IMR-90 (cell line): Measurements from ENCODE around the gene ZGLP1. TPM values are rescaled to one million over a fixed set of nuclear protein-coding genes. Genes with fewer than 3 reads are reported as not detected.

Source experiments
- ATAC-seq: fragments of 200-7000 bp; cut with Tn5 transposase; 2 replicates; pipeline ENCODE4 v1.9.1; 2020; ENCODE audit warnings: low read depth, mild to moderate bottlenecking, moderate library complexity
- BruUV-seq: library from RNA; stranded (reverse); fragments of 400-500 nt; replicated peaks from 2 replicates; lab custom pipeline; 2021; lab: Mats Ljungman, UMichigan
- CTCF ChIA-PET: fragments of 300-600 bp; formaldehyde crosslinking; extraction: SDS; loops from one replicate; lab custom pipeline; 2021; ENCODE audit warnings: antibody characterized with exemption; lab: Yijun Ruan, JAX
- POLR2A ChIA-PET: fragments of 300-600 bp; sonication (Branson Sonifier 250); formaldehyde crosslinking; loops from one replicate; lab custom pipeline; 2022; ENCODE audit warnings: antibody characterized with exemption; ENCODE audit not compliant: unreplicated experiment; lab: Charles Lee
- DNase-seq: peaks from one replicate; pipeline ENCODE4 v3.0.0; 2013
- H2AFZ ChIP-seq: replicated peaks from 2 replicates; pipeline ENCODE3; 2013; ENCODE audit warnings: low read length, mild to moderate bottlenecking; ENCODE audit not compliant: poor library complexity
- H2AK5ac ChIP-seq: 2 replicates; pipeline ENCODE4 v1.6.1; 2013; ENCODE audit warnings: low read depth, low read length, inconsistent platforms
- H2AK9ac ChIP-seq: replicated peaks from 2 replicates; pipeline ENCODE3; 2013; ENCODE audit warnings: mild to moderate bottlenecking, low read depth, low read length, moderate library complexity; ENCODE audit not compliant: poor library complexity
- H2BK120ac ChIP-seq: 2 replicates; pipeline ENCODE4 v1.6.1; 2013; ENCODE audit warnings: low read depth, low read length, inconsistent platforms
- H2BK15ac ChIP-seq: 3 replicates; pipeline ENCODE4 v1.6.1; 2013; ENCODE audit warnings: low read depth, low read length, inconsistent platforms
- H2BK20ac ChIP-seq: 2 replicates; pipeline ENCODE4 v1.6.1; 2013; ENCODE audit warnings: low read depth, mild to moderate bottlenecking, inconsistent platforms, low read length, moderate library complexity
- H2BK5ac ChIP-seq: 2 replicates; pipeline ENCODE4 v1.6.1; 2013; ENCODE audit warnings: mild to moderate bottlenecking, low read depth, low read length, inconsistent platforms; ENCODE audit not compliant: poor library complexity, severe bottlenecking
- H3K14ac ChIP-seq: replicated peaks from 2 replicates; pipeline ENCODE4 v1.6.1; 2013; ENCODE audit warnings: low read depth, low read length, inconsistent platforms
- H3K18ac ChIP-seq: 2 replicates; pipeline ENCODE4 v1.6.1; 2013; ENCODE audit warnings: low read depth, low read length, control low read depth
- H3K23ac ChIP-seq: 2 replicates; pipeline ENCODE4 v1.6.1; 2013; ENCODE audit warnings: low read depth, low read length, inconsistent platforms
- H3K27ac ChIP-seq: 2 replicates; pipeline ENCODE4 v1.5.1; 2013; ENCODE audit warnings: mild to moderate bottlenecking, control low read depth, low read length; ENCODE audit not compliant: insufficient read depth
- H3K27me3 ChIP-seq: 2 replicates; pipeline ENCODE4 v1.6.1; 2013; ENCODE audit warnings: low read length; ENCODE audit not compliant: control insufficient read depth, insufficient read depth
- H3K36me3 ChIP-seq: 2 replicates; pipeline ENCODE4 v1.6.1; 2013; ENCODE audit warnings: low read length, mixed read lengths; ENCODE audit not compliant: control insufficient read depth, insufficient read depth
- H3K4ac ChIP-seq: 2 replicates; pipeline ENCODE4 v1.6.1; 2013; ENCODE audit warnings: low read depth, low read length, inconsistent platforms
- H3K4me1 ChIP-seq: 2 replicates; pipeline ENCODE4 v1.6.1; 2013; ENCODE audit warnings: low read length, mixed read lengths; ENCODE audit not compliant: control insufficient read depth, insufficient read depth
- H3K4me2 ChIP-seq: 2 replicates; pipeline ENCODE4 v1.6.1; 2013; ENCODE audit warnings: low read depth, mild to moderate bottlenecking, control low read depth, low read length, moderate library complexity
- H3K4me3 ChIP-seq: 2 replicates; pipeline ENCODE4 v1.5.1; 2013; ENCODE audit warnings: low read depth, mild to moderate bottlenecking, control low read depth, low read length, moderate library complexity; ENCODE audit not compliant: insufficient read depth
- H3K56ac ChIP-seq: 2 replicates; pipeline ENCODE4 v1.6.1; 2013; ENCODE audit warnings: low read length, inconsistent platforms; ENCODE audit not compliant: insufficient read depth; ENCODE audit errors: extremely low read depth
- H3K79me1 ChIP-seq, 2 experiments: 2 replicates each; pipeline ENCODE4 v1.6.1; 2013; ENCODE audit warnings: low read length in 2 of 2, inconsistent platforms in 1 of 2, low read depth in 1 of 2
- H3K9ac ChIP-seq: 2 replicates; pipeline ENCODE4 v1.6.1; 2013; ENCODE audit warnings: low read depth, low read length, control low read depth
- H3K9me1 ChIP-seq: 2 replicates; pipeline ENCODE4 v1.6.1; 2013; ENCODE audit warnings: low read length, inconsistent platforms; ENCODE audit not compliant: insufficient read depth
- H3K9me3 ChIP-seq: 2 replicates; pipeline ENCODE4 v1.6.1; 2013; ENCODE audit warnings: low read length; ENCODE audit not compliant: control insufficient read depth, insufficient read depth
- H4K20me1 ChIP-seq: 2 replicates; pipeline ENCODE4 v1.6.1; 2013; ENCODE audit warnings: low read length, inconsistent platforms; ENCODE audit not compliant: insufficient read depth
- H4K5ac ChIP-seq: 2 replicates; pipeline ENCODE4 v1.6.1; 2013; ENCODE audit warnings: mild to moderate bottlenecking, low read depth, low read length, control low read depth
- H4K8ac ChIP-seq, 2 experiments: 2 replicates each; pipeline ENCODE4 v1.6.1; 2013; ENCODE audit warnings: low read depth in 2 of 2, low read length in 2 of 2, control low read depth in 1 of 2, inconsistent platforms in 1 of 2
- H4K91ac ChIP-seq: 2 replicates; pipeline ENCODE4 v1.6.1; 2013; ENCODE audit warnings: low read depth, low read length, inconsistent platforms; ENCODE audit not compliant: insufficient read depth
- BHLHE40 ChIP-seq: fragments of 150-350 bp; IDR thresholded peaks from 2 replicates; pipeline ENCODE4 v1.6.1; 2016; ENCODE audit warnings: mild to moderate bottlenecking, low read depth, low read length
- CEBPB ChIP-seq: IDR thresholded peaks from 2 replicates; pipeline ENCODE4 v1.6.1; 2012; ENCODE audit warnings: low read depth, low read length, improper control_type of control experiment
- CHD1 ChIP-seq: IDR thresholded peaks from 2 replicates; pipeline ENCODE4 v1.6.1; 2012; ENCODE audit warnings: low read depth, low read length, improper control_type of control experiment
- MAFK ChIP-seq: IDR thresholded peaks from 2 replicates; pipeline ENCODE4 v1.6.1; 2012; ENCODE audit warnings: low read depth, low read length, improper control_type of control experiment
- MAZ ChIP-seq: IDR thresholded peaks from 2 replicates; pipeline ENCODE4 v1.6.1; 2012; ENCODE audit warnings: low read depth, mild to moderate bottlenecking, low read length, improper control_type of control experiment, moderate library complexity, borderline replicate concordance
- MXI1 ChIP-seq: IDR thresholded peaks from 2 replicates; pipeline ENCODE4 v1.6.1; 2012; ENCODE audit warnings: low read depth, mild to moderate bottlenecking, low read length, moderate library complexity, borderline replicate concordance
- POLR2A ChIP-seq: IDR thresholded peaks from 2 replicates; pipeline ENCODE4 v1.6.1; 2012; ENCODE audit warnings: mild to moderate bottlenecking, low read depth, low read length
- RAD21 ChIP-seq: IDR thresholded peaks from 2 replicates; pipeline ENCODE4 v1.6.1; 2012; ENCODE audit warnings: low read length, improper control_type of control experiment
- RCOR1 ChIP-seq: IDR thresholded peaks from 2 replicates; pipeline ENCODE4 v1.6.1; 2012; ENCODE audit warnings: mild to moderate bottlenecking, low read length, improper control_type of control experiment; ENCODE audit not compliant: insufficient replicate concordance
- RFX5 ChIP-seq: IDR thresholded peaks from 2 replicates; pipeline ENCODE4 v1.8.0; 2012; ENCODE audit warnings: low read depth, mild to moderate bottlenecking, low read length, moderate library complexity
- SMC3 ChIP-seq: fragments of 150-350 bp; IDR thresholded peaks from 2 replicates; pipeline ENCODE4 v1.6.1; 2016; ENCODE audit warnings: low read depth, mild to moderate bottlenecking, antibody characterized with exemption, low read length, moderate library complexity
- WGBS, 2 experiments: methylation state at CpG; one replicate each; pipeline versions ENCODE4 v1.1.5 to v1.1.7; 2013; ENCODE audit warnings: missing lambda C conversion rate in 2 of 2; ENCODE audit not compliant: insufficient read length in 1 of 2; ENCODE audit errors: extremely low coverage in 2 of 2; 5-methylcytosine and 5-hydroxymethylcytosine counted together
- dilution Hi-C: fragments of 300-500 bp; cut with HindIII; formaldehyde crosslinking; loops from one replicate; pipeline ENCODE4 v1.14.3; 2018; ENCODE audit warnings: low sequenced_read_pairs; ENCODE audit not compliant: unreplicated experiment
- in situ Hi-C: fragments of 300-500 bp; cut with MboI; formaldehyde crosslinking; loops from 3 replicates; pipeline ENCODE4 v1.14.3; 2019; ENCODE audit warnings: low sequenced_read_pairs, inconsistent platforms, mixed read lengths
- intact Hi-C: fragments of 100-400 bp; cut with micrococcal nuclease; formaldehyde crosslinking; loops from 2 replicates; pipeline ENCODE4 v1.10.0; 2022
- polyA plus RNA-seq, 3 experiments: library from polyadenylated mRNA; depleted of rRNA; stranded (reverse); fragments of >200 nt; gene quantifications; 2 replicates each; pipeline ENCODE4 v1.2.3, GENCODE V29; 2012; ENCODE audit warnings: low replicate concordance in 1 of 3
- total RNA-seq: library from RNA; depleted of rRNA; stranded (reverse); fragments of >200 nt; gene quantifications from 2 replicates; pipeline ENCODE4 v1.2.3, GENCODE V29; 2012
- TF ChIP-seq, protein P1 (sequence below): conservative IDR thresholded peaks from 2 replicates; pipeline ENCODE4 v1.5.1; 2012; ENCODE audit warnings: mild to moderate bottlenecking, low read depth, low read length, improper control_type of control experiment
- TF ChIP-seq, protein P2 (sequence below): fragments of 150-350 bp; IDR thresholded peaks from 2 replicates; pipeline ENCODE4 v1.6.1; 2017; ENCODE audit warnings: mild to moderate bottlenecking, antibody characterized with exemption, low read length, low read depth

ZGLP1 gene
- total and polyA plus RNA-seq, 2 of the 4 experiments (the other 2 are of a cell fraction), result 0.54 to 3.1 TPM

DNA sequence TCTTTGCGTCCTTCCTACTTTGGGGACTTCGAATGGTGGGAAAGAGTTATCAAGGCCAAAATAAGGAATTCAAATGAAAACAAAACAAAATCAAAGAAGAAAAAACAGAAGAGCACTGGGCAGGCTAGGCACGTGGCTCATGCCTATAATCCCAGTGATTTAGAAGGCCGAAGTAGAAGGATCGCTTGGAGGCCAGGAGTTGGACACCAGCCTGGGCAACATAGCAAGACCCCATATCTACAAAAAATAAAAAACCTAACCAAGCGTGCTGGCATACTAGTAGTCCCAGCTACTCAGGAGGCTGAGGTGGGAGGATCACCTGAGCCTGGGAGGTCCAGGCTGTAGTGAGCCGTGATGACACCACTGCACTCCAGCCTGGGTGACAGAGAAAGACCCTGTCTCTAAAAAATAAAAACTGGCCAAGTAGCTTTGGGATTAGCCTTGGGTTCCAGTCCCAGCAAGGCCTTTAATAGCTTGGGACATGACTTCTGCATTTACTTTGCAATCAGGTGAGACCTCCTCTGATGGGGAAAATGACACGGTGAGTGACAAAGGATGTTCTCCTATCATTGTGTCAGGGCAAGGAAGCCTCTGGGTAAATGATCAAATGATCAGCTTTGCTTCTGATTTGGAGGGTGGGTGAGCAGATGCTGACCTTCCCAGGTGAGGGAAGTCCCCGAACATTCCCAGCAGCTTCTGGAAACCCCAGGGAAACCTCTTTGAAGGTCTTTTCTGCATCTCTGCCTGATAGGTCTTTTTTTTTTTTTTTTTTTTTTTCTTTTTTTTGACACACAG, 31.6 kb downstream of the ZGLP1 start:
- Histone ChIP-seq H4K8ac (peak overlapping the region; percentile 40 to 97; a peak in 2 of 4 replicates), H2AK9ac (peak overlapping the region; percentile 28), H3K4ac (peak overlapping the region; percentile 64), H3K23ac (no peak overlapping the region), H3K9me3 (no peaks in the 10 kb centered on the region), H4K91ac (peak overlapping the region; percentile 61), H2AK5ac (peak overlapping the region; percentile 85; the same call in 1 of the 2 replicates), H3K18ac (no peak overlapping the region), H4K5ac (0 out of 2 replicates have a peak overlapping the region, but pooled peaks have one; percentile 59), H3K27me3 (no peaks in the 10 kb centered on the region), H4K20me1 (no peaks in the 10 kb centered on the region), H3K79me1 (no peaks in the 10 kb centered on the region), H3K4me2 (no peak overlapping the region), H3K14ac (no peak overlapping the region), H2BK120ac (peak overlapping the region; percentile 20), H3K9ac (no peak overlapping the region), H2BK5ac (no peak overlapping the region), H3K4me1 (peaks cover 5% of the 10 kb centered on the region), H2AFZ (no peak overlapping the region), H2BK20ac (peak overlapping the region; percentile 33; the same call in 1 of the 2 replicates), H3K36me3 (no peaks in the 10 kb centered on the region), H3K9me1 (peaks cover 5% of the 10 kb centered on the region; the same call in 1 of the 2 replicates), H2BK15ac (peak overlapping the region; percentile 83; the same call in 2 of the 3 replicates), H3K56ac (no peak overlapping the region), H3K4me3 (no peak overlapping the region), H3K27ac (no peak overlapping the region)
- DNase-seq (no peak), ATAC-seq (no peak)
- intact Hi-C loops (no loop called here), in situ Hi-C loops (no loop called here), dilution Hi-C loops (no loop called here)
- CTCF ChIA-PET, result no interaction called here
- TF ChIP-seq, protein P1, sequence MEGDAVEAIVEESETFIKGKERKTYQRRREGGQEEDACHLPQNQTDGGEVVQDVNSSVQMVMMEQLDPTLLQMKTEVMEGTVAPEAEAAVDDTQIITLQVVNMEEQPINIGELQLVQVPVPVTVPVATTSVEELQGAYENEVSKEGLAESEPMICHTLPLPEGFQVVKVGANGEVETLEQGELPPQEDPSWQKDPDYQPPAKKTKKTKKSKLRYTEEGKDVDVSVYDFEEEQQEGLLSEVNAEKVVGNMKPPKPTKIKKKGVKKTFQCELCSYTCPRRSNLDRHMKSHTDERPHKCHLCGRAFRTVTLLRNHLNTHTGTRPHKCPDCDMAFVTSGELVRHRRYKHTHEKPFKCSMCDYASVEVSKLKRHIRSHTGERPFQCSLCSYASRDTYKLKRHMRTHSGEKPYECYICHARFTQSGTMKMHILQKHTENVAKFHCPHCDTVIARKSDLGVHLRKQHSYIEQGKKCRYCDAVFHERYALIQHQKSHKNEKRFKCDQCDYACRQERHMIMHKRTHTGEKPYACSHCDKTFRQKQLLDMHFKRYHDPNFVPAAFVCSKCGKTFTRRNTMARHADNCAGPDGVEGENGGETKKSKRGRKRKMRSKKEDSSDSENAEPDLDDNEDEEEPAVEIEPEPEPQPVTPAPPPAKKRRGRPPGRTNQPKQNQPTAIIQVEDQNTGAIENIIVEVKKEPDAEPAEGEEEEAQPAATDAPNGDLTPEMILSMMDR, result no peak
- TF ChIP-seq CEBPB, result no peak
- TF ChIP-seq RFX5, result no peak
- no peak for TF ChIP-seq CHD1
- no peak for TF ChIP-seq MAFK
- no peak for TF ChIP-seq RCOR1
- no peak for TF ChIP-seq MAZ
- TF ChIP-seq SMC3, result no peak
- no peak for TF ChIP-seq POLR2A
- TF ChIP-seq BHLHE40, result no peak
- no peak for TF ChIP-seq RAD21
- TF ChIP-seq, protein P2, sequence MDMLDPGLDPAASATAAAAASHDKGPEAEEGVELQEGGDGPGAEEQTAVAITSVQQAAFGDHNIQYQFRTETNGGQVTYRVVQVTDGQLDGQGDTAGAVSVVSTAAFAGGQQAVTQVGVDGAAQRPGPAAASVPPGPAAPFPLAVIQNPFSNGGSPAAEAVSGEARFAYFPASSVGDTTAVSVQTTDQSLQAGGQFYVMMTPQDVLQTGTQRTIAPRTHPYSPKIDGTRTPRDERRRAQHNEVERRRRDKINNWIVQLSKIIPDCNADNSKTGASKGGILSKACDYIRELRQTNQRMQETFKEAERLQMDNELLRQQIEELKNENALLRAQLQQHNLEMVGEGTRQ, result no peak
- TF ChIP-seq MXI1, result no peak
- no TSS peak for BruUV-seq
- WGBS, 2 experiments, result 60% methylated on average over 2 of the region's 9 CpGs; no CpG with 5 or more reads in 1 of the 2 experiments
- POLR2A ChIA-PET, result no interaction called here
